NCI-H345 treated with DMSO at 0.1 percent for 48 hours (cell line): ENCODE measurements around the gene CSF1.
"Not testable (repeated sequence)": the region's sequence is repeated elsewhere in the genome, so short reads cannot be mapped to it uniquely, and the experiment has no call there.

Experiments
- DNase-seq: peaks from one replicate; lab custom pipeline; 2025; ENCODE audit not compliant: unreplicated experiment; lab: John Stamatoyannopoulos, UW

Gene CSF1

DNA sequence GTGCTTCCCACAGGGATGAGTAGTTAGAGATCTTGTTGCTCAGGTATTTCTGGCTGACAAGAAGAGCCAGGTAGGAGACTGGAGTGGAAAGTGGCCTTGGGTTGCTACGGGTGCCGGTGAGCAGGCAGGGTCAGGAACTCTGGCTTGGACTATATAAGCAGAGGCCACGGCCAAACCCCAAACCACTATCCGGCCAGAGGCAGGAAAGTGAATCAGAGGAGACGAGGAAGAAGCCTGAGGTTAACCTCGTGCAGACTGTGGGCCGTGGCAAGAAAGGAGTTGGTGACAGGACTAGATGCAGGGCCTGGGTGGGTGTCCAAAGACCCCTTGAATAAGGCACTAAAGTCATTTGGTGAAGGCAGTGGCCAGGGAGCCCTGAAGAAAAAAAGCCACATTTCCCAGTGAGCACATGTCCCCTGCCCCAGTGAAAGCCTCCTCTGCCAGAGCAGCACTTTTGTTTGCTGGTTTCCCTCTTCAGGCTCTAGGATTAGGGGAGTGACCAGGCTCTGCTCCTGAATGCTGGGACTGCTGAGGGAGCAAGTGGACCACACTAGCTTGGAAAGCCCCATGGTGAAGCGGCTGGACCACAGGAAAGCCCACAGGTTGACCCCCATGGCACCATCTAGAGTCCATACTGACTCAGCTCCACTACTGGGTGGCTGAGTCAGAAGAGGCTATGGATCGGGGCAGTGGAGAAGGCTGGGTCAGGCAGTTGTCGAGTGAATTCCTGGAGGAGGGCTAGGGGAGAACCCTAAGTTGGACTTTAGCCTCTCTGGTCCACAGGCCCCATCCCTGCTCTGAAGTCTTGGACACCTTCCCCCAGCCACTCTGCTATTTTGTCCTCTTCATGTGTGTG is 23.4 kb downstream of the CSF1 start:
- DNase-seq = no peak

DNA sequence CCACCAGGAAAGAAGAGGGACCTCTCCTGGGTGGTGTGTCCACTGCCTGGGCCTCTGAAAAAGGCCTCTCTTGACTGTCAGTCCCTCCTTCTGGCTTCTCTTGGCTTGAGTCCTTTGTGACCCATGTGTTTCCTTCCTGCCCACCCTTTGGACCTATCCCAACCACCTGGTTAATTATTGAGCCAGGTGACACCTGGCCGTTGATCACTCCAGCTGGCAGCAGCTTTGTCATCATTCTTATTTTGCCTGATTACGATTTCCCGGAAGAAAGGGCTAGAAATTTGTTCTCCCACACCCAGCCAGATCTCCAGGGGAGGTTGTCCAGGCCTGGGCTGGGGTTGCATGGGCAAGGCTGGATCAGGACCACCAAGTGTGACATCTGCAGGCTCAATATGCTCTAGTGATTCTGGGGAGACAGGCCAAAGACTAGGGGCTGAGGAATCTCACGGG is 24.8 kb downstream of the CSF1 start:
- DNase-seq = no peak

DNA sequence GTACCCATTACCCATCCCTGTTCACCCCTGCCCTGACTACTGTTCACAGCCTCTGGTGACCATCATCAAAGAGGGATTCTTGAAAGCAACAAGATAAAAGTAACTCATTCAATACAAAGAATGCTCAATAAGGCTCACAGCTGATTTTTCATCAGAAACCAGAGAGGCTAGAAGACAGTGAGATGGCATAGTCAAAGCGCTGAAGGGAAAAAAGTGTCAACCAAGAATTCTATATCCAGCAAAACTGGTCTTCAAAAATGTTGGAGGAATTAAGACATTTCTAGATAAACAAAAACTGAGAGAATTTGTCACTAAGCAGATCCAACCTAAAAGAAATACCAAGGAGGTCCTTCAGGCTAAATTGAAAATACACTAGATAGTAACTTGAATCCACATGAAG is 27.1 kb downstream of the CSF1 start:
- no peak for DNase-seq

DNA sequence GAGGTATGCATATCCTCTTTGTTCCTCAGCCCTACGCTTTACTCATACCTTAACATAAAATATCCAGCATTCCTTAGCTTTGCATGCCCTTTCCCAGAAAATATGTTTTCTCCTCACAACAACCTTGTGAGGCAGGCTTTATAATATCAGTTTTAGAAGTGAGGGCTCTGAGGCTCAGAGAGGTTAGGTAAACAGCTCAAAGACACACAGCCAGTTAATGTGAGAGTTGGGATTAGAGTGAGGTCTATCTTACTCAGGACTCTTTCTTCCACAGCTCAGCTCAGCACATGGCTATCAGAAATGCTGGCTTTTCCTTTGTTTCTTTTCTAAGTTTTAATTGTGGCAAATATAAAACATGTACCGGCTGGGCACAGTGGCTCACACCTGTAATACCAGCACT is 27.9 kb downstream of the CSF1 start:
- DNase-seq = no peak

DNA sequence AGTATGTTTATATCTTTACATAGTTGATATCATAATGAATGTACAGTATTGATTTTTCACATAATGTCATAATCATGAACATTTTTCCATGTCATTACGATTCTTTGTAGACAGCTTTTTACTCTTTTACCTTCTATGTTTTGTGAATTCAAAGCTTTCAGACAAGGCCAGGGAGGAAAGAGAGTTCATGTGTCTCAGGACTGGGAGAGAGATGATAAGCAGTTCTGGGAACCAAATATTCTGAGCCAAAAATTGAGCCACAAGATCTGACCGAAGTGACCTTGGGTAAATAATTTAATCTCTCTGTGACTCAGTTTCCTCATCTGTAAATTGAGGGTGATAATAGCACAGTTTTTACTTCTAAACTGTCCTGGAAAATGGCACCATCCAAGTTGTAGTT is 31.8 kb downstream of the CSF1 start:
- no peak for DNase-seq

DNA sequence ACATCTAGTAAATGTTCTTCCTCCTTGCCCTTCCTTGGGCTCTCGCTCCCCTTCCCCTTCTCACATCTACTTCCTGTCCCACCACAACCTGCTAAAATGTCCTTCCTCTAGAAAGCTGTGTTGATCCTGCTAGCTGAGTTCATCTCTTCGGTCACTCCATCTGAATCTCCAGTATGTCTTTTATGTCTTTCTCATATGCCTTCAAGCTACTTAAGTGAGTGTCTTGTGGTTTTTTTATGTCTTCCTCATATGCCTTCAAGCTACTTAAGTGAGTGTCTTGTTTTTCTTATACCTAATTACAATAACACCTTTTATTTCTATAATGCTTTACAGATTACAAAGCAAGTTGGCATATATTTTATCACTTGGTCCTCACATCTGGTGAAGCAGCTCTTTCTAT is 33.9 kb downstream of the CSF1 start:
- no peak for DNase-seq

DNA sequence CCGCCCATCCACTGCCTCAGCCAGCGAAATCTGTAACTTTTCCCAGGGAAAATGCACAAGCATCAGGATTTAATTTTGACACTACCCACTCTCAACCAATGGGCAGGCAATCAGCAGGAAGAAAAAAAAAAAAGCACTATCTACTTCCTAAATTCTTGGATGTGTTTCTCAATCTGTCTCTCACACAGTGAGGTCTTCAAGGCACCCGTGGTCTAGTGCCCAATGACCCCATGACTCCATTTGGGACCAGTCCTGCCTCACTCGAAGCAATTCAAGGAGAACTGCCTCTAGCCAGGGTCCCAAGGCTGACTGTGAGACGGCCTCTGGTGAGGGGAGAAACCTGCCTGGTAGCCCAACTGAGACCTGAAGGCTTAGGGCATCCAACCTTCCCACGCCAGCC is 35.9 kb downstream of the CSF1 start:
- DNase-seq = no peak

DNA sequence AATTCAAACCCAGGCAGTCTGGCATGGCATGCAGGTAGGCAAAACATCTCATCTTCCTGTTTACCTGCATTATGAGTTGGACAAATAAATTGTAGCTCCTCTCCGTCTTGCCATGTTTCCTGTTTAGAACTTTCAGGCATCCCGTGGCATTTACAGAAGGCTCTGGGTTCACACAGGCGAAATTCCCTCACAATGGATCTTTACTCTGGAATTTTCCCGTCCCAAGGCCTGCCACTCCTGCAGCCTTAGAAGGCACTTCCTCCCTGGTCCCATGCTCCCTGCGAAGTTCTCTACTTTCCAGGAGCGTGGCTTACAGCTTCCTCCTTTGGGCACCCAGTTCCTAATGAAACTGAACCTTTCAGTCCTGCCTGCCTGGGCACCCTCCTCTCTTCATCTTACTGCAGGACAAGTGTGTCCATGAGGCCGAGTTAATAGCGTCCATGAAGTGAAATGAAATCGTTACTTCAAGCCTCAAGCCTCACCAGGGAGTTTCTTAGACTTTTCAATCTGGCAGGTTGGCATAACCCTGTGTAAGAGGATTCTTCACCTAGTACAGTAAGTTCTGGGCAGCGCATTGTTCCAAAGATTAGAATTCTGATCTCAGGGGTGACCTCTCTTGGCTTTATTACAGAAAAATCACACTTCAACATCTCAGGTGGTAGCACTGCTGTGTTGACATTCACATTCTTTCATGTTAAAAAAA is 37.1 kb downstream of the CSF1 start:
- no peak for DNase-seq

DNA sequence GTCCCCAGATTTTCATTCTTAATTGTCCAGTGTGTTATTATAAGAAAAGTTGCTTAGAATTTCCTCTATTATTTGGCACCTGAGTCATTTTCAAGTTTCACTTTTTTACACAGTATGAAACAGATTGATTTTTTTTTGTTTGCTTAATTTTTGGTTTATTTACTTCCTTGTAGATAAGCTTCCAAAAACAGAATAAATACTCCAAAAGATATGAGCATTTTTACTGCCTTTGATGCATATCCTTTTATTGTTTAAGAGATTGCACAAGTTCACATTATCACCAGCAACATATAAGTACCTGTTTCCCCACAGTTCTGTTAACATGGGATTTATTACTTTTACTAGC is 37.6 kb downstream of the CSF1 start:
- no peak for DNase-seq

DNA sequence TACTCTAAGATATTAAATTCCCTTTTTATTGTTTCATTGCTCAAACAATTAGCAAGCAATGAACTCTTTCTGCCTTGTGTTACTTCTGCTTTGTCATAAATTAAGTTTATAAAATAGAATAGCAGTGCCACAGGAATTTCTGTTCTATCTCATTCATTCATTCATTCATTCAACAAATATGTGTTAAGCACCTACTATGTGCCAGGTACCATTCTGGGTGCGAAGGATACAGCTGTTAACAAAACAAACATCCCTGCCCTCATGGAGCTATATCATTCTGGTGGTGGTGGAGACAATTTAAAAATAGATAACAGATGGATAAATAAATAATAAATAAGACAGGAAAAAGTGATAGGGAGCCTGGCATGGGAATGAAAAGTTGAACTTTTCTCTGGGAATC is 39.4 kb downstream of the CSF1 start:
- DNase-seq = no peak

DNA sequence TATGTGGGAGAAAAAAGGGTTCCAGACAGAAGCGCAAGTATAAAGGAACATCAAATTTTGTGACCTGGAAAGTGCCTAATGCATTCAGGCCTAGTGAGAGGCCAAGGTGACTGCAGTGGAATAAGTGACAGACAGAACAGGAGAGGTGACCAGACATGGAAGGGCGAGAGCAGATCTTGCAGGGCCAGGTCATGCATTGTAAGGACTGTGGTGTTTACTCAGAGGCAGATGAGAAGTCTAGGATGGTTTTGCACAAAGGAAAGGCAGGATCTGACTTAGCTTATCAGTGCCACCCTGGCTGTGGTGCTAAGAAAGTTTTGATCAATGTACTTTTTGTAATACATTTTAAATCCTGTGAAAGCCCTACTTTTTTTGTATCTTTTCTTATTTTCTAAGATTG is 39.9 kb downstream of the CSF1 start:
- DNase-seq = no peak

DNA sequence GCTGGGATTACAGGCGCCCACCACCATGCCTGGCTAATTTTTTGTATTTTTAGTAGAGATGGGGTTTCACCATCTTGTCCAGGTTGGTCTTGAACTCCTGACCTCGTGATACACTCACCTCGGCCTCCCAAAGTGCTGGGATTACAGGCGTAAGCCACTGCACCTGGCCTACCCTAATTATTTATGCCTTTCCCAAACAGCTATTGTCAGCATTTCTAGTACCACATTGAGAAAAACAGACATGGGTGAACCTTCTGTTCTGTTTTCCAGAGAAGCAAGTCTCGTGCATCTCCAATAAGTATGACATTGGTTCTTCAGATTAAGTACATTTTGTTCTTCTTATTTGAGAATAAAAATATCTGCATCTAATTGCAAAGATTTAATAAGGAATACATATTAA is 40.9 kb downstream of the CSF1 start:
- DNase-seq = not testable (repeated sequence)

DNA sequence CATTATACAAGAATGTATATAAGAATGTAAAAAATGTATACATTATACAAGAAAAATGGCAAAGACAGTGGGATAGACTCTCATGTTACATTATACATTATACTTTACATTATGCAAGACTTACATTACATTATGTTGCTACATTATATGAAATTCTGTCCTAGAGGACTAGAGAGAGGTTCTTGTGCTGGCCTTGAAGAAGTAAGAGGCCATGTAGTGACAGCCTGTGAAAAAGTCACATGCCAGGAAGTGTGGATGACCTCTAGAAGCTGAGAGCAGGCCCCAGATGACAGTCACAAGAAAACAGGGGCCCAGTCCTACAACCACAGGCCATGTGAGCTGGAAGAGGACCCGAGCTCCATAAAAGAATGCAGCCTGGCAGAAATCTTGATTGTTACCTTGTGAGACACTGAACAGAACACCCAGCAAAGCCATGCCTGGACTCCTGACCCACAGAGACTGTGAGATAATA is 43.4 kb downstream of the CSF1 start:
- DNase-seq = no peak

DNA sequence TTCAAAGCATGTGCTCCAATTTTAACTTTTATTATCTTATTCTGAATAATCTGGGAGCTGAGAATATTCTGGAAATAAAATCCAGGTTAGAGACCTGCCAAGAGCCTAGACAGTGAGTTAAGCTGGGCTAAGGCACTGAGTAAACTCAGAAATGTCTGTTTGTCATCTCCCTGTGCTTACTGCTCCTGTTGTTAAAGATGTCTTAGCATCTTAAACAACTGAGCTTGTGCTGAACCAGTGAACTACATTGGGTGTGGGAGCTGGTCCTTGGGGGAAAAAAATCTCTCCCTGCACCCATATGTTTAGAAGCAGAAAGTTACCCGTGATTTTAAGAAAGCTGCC is 49.0 kb downstream of the CSF1 start:
- DNase-seq = no peak

DNA sequence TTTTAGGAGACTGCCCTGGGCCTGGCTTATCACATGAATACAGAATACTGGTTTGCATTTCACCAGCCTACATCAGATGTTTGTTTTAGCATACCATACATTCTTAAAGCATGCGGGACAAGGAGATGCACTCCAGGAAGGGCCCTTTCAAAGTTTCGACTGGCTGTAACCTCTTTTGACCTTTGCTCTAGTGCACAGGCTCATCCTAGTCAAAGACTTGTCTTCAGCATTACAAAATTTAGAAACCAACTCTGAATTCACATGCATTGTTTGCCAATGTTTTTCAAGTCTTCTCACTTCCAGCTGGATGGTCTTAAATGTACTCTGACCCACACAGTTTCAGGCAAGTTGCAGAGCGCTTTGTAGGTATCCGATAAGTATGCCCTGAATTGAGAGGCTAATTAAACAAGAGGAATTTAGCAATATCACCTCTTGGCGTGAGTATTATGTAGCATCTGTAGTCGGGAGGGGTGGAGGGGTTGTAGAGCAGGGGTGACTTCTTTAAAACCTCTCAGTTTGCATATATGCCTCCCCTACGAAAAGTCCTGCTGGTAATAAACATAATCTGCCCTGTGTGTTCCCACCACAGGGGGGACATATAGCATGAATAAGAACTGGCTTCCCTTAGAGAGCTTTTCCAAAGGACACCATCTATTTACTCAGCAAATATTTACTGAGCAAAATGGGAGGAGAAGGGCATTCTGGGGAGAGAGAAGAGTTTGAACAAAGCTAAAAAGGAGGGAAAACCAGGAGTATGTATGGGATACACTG is 49.5 kb downstream of the CSF1 start:
- DNase-seq = peak; percentile 98

DNA sequence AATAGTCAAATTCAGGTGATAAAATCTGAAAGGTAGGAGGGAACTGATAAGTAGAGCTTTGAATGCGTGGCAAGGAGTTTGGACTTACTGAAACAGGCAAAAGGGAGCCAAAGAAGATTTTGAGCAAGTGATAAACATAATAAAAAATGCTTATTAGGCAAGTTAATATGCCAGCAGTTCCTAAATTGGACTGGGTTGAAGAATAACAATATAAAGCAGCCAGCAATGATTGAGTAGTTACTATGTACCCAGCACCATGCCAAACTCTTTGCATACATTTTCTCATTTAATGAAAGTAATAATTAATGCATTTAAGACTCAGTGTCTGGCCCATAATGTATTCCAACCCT is 50.1 kb downstream of the CSF1 start:
- no peak for DNase-seq

DNA sequence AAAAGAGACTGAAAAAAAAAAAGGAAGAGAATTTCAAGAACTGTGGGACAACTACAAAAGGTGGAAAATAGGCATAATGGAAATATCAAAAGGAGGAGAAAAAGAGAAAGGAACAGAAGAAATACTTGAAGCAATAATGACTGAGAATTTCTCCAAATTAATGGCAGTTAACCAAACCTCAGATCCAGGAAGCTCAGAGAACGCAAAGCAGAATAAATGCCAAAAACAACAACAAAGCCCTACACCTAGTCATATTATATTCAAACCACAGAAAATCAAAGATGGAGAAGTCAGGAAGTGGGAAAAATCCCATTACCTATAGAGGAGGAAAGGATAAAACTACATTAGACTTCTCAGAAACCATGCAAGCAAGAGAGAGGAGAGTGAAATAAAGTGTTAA is 53.2 kb downstream of the CSF1 start:
- no peak for DNase-seq

DNA sequence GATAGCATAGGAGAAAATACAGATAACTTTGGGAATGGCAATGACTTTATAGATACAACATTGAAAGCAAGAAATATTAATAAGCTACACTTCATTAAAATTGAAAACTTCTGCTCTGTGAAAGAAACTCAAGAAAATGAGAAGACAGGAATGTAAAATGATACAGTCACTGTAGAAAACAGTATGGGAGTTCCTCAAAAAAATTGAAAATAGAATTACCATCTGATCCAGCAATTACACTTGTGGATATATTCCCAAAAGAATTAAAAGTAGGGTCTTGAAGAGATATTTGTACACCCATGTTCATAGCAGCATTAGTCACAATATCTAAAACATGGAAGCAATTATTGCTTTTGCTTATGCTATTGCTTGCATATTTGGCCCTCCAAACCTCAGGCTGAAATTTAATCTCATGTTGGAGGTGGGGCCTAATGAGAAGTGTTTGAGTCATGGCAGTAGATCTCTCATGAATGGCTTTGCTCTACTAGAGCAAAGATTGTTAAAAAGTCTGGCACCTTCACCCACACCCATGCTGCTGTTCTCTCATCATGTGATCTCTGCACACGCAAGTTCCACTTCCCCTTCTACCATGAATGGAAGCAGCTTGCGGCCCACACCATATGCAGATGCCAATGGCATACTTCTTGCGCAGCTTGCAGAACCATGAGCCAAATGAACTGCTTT is 58.6 kb downstream of the CSF1 start:
- no peak for DNase-seq

DNA sequence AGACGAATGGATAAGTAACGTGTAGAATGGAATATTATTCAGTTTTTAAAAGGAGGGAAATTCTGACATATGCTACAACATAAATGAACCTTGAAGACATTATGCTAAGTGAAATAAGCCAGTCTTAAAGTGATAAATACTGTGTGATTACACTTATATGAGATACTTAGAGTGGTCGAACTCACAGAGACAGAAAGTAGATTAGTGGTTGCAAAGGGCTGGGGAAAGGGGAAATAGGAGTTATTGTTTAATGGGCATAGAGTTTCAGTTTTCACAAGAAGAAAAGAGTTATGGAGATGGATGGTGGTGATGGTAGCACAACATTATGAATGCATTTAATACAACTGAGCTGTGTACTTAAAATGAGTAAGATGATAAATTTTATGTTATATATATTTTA is 59.3 kb downstream of the CSF1 start:
- DNase-seq = no peak

DNA sequence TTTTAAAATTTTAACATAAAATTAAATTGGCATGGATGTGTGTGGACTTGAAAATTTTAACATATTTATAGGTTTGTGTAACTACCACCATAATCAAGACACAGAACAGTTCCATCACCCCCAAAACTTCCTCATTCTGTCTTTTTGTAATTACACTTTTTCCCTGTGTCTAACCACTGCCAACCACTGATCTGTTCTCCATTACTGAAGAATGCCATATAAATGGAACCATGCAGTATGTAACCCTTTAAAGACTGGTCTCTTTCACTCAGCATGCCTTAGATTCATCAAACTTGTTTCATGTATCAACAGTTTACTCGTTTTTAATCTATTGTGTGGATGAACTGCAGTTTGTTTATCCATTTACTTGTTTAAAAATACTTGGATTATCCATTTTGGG is 60.9 kb downstream of the CSF1 start:
- no peak for DNase-seq

DNA sequence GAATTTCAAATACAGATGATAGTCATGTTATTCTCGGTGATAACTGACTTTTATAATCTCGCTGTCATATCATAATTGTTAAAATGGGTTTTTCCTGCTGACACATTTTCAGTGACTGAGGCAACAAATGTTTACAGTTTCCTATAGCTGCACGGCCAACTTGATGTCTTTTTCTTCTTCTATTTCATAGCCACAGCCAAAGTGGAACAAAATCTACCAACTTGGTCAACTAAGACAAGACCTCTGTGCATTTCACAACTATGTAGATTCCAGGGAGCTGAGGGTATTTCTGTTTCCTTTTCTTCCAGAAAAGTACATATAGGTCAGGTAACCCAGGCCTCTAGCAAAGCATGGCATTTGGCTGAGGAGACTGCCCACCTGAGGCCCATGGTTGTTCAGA is 63.5 kb downstream of the CSF1 start:
- no peak for DNase-seq
